Stimulated activated CD4-positive, alpha-beta T cell treated with anti-CD3 and anti-CD28 coated beads, Interleukin-15, amount 100 ng/mL, for 48 hours (primary cell): ENCODE data around the gene AIMP1.
"Not testable (repeated sequence)": the region's sequence is repeated elsewhere in the genome, so short reads cannot be mapped to it uniquely, and the experiment has no call there.

ENCODE experiments used
- DNase-seq, 2 donors: peaks; one replicate each; pipeline ENCODE4 v3.0.0-alpha.2; 2020; ENCODE audit warnings: low read depth in 2 of 2

AIMP1 gene

DNA sequence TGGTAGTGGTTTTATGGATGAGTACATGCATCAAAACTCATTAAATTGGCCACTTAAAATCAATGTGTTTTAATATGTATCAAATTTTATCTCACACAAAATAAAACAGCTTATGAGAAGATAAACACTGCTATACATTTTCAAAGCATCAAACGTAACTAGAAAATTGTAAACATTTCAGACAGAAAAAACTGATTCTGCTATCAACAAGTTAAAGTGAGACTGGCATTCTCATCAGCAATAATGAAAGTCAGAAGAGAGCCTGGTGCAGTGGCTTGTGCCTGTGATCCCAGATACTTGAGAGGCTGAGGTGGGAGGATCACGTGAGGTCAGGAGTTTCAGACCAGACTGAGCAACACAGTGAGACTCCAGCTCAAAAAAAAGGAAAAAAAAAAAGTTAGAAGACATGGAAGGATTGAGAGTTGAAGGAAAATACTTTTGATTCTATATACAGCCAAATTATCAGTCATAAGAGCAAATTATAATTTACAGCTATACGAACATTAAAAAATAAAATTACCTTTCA lies 3.3 kb upstream of the AIMP1 start:
- no peak for DNase-seq

DNA sequence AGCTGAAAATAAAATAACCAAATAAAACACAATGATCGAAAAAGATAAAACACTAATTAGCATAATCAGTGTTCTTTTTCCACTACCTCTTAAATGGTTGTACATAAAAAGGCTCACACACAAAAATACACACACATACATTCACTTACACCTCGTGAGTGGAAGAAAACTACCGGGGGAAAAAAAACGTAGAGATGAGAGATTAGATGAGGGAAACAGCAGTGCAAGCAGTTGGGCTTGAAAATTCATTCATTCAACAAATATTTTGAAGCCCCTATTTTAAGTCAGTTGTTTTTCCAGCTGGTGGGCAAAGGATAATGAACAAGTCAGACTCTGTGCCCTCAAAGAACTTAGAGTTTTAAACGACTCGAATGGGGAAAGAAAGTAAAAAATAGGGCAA lies 1.4 kb upstream of the AIMP1 start:
- DNase-seq: no peak

- DNase-seq: peak; percentile 15 to 41
Observed at GRCh38 chr4:106315476-106315967, 828 bp upstream of the AIMP1 start.

- DNase-seq: no peak
Observed at GRCh38 chr4:106316773-106317409, 541 bp downstream of the AIMP1 start.

DNA sequence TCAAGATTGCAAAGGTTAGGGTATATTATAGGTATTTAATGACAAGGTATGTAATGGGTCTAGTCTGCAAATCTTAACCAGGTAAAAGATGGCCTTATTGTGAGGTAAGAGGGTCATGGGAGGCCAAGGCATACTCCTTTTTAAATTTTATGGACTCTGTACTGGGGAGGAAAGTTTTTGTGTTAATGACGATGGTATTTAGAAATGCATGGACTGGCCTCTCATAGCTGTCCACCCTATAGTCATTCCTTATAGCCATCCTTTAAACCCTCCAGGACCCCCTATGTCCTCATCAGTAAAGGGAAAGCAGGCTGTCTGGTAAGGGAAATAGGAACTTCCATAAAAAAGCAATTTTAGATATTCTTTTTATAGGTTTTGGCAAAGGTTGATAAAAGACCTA lies 1.5 kb downstream of the AIMP1 start:
- no peak for DNase-seq

- no peak for DNase-seq
Observed at GRCh38 chr4:106318511-106318910, 2.2 kb downstream of the AIMP1 start.

GRCh38 chr4:106320235-106320634 lies 3.9 kb downstream of the AIMP1 start:
- no peak for DNase-seq

GRCh38 chr4:106321168-106321567 lies 4.8 kb downstream of the AIMP1 start:
- not testable (repeated sequence) for DNase-seq

DNA sequence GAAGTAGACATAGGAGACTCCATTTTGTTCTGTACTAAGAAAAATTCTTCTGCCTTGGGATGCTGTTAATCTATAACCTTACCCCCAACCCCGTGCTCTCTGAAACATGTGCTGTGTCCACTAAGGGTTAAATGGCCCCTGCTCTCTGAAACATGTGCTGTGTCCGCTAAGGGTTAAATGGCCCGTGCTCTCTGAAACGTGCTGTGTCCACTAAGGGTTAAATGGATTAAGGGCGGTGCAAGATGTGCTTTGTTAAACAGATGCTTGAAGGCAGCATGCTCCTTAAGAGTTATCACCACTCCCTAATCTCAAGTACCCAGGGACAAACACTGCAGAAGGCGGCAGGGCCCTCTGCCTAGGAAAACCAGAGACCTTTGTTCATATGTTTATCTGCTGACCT lies 5.5 kb downstream of the AIMP1 start:
- not testable (repeated sequence) for DNase-seq

GRCh38 chr4:106323119-106323518 lies 6.8 kb downstream of the AIMP1 start:
- DNase-seq: no peak

DNA sequence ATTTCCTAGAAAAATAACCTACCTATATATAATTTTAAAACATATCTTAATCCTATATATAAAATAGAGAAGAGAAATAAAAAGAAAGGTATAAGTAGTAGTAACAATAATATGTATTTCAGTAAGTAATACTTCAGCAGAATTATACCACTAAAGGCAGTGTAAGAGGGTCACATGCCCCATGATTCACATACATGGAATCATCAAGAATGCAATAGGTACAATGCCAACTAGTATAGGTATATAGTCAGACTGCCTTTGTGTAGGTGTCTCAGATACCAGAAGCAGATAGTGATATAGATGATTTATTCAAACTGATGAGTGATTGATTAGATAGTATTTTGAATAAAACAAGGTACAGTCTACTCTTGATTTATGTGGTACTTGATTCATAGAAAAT lies 9.4 kb downstream of the AIMP1 start:
- DNase-seq: no peak

DNA sequence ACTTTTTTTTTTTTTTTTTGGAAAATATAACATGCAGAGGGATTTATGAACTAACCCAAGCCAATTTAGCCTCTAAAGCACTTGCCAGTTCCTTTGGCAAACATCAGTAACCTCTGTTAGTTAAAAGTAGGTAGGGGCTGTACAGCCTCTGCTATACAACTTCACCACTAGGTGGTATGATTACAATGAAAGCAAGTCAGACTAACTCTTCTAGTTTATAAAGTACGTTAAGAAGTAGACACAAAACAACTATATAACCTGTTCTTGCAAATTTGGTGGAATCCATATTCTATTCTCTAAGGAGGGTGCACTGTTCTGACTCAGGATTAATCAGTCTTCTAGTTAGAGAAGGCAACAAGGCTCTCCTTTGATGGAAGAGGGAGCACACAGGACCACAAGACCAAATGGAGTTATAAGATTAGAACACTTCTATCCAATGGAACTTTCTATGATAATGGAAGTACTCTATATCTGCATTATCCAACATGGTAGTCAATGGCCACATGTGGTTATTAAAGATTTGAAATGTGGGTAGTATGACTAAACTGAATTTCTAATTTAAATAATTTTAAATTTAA lies 12.8 kb downstream of the AIMP1 start:
- DNase-seq: no peak

DNA sequence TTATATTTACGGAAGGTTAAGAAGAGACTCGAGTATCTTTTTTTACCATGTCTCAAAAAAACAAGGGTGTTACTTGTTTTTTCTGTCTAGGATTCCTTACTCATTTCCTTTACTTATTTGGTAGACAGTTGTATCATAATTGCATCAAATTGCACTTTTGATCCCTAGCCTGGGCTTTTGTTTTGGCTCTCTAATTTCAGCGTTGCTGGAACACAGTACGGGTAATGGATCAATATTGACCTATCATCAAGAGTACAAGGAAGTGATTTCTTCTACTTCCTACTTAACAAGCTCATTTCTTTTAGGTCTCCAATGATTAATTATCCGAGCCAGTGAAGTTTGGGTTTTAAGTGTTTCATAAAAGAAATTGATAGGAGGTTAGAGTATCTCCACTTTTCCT lies 16.8 kb downstream of the AIMP1 start:
- DNase-seq: no peak

DNA sequence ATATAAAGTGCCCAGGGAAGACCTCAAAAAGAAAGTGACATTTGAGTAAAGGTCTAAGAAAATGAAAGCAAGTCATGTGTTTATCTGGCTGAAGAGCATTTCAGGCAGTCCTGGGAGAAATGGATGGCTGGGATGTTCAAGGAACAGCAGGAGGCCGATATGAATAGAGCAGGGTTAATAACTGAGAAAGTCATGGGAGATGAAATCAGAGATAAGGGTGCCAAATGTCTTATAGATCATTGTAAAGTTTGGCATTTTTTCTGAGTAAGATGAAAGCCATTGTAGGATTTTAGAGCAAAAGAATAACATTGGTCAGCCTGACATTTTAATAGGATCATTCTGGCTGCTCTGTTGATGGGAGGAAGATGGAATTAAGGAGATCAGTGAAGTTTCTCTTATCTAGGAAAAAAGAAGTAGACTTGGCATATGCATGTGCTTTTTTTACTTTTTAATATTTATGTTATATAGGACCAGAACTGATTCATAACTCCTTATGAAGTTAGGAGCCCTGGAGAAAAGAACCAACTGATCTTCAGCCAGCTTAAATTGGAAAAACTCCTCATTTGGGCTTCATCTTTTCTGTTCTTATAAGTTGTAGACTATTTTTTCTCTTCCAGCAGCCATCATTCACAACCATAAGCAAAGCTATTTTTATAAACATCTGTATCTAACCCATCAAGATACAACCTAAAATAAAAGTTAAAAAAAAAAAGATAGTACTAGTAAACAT lies 18.6 kb downstream of the AIMP1 start:
- no peak for DNase-seq

DNA sequence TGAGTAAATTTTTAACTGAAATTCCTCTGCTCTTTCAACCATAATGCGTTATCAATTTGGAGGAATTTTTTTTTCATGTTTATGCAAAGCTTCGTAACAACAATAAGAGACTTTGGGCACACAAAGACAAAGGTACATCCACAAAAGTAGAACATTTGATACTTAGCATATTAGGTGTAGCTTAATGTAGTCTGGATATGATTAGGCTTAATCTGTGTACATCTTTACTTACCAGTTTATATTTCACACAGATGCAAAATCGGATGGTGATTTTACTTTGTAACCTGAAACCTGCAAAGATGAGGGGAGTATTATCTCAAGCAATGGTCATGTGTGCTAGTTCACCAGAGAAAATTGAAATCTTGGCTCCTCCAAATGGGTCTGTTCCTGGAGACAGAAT lies 20.3 kb downstream of the AIMP1 start:
- DNase-seq: no peak

GRCh38 chr4:106337916-106338315 lies 21.6 kb downstream of the AIMP1 start:
- no peak for DNase-seq

- no peak for DNase-seq
Observed at GRCh38 chr4:106338671-106339070, 22.3 kb downstream of the AIMP1 start.

DNA sequence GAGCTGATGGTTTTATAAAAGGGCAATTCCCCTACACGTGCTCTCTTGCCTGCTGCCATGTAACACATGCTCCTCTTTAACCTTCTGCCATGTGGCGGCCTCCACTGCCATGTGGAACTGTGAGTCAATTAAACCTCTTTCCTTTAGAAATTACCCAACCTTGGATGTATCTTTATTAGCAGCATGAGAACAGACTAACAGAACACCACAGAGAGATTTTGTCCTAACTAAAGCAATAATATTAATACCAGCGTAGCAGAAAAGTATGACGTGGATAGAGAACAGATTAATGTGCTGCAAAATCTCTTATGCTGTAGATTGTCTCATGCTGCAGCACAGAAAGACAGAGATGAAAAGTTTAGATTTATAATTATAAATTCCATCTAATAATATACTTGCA lies 23.1 kb downstream of the AIMP1 start:
- no peak for DNase-seq

DNA sequence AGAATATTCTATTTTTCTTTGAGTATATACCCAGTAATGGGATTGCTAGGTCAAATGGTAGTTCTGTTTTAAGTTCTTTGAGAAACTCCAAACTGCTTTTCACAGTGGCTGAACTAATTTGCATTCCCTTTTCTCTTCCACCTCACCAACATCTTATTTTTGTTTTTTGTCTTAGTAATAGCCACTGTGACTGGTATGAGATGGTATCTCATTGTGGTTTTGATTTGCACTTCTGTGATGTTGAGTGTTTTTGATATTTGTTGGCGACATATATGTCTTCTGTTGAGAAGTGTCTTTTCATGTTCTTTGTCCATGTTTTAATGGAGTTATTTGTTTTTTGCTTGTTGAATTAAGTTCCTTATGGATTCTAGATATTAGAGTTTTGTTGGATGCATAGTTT lies 24.4 kb downstream of the AIMP1 start:
- no peak for DNase-seq

- DNase-seq: no peak
Observed at GRCh38 chr4:106343865-106344646, 27.7 kb downstream of the AIMP1 start.

DNA sequence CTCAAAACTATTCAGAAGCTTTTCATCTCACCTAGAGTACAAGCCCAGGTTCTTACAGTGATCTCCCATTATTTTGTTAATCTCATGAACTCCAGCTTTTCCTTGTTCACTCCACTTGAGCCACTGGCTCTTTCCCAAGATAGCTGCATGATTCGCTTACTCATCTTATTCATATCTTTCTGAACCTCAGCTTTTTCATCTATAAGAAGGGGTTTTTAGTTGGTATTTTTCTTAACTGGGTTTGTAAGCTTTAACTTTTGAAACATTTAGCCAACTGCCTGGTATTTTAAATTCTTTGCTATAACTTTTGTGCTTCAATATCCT lies 28.3 kb downstream of the AIMP1 start:
- DNase-seq: no peak

DNA sequence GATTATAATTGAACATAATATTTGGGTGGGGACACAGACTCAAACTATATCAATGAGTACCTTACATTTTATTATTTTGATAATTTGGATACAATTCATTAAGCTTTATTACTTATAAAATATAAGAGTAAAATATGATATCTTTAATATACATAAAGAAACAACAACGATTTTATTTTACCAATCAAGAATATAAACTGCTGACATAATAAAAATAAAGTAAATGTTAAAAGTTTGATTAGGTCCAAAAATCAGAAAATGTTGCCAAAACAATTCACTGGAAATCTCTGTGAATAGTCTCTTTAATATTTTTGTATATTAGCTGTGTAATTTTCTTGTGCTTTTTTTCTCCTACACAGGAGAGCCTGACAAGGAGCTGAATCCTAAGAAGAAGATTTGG lies 30.8 kb downstream of the AIMP1 start:
- no peak for DNase-seq
